Mesendoderm (in vitro differentiated cells): ENCODE results near the gene SIAH2. TPM values are rescaled to one million over a fixed set of nuclear protein-coding genes. Genes with fewer than 3 reads are reported as not detected.

Experiments used
- DNase-seq: peaks from one replicate; pipeline ENCODE4 v3.0.0; 2013
- H2AK5ac ChIP-seq: 2 replicates; pipeline ENCODE4 v1.6.1; 2013; ENCODE audit warnings: low read length, inconsistent platforms
- H2BK120ac ChIP-seq: 2 replicates; pipeline ENCODE4 v1.6.1; 2013; ENCODE audit warnings: low read depth, mild to moderate bottlenecking, low read length, moderate library complexity, mixed read lengths
- H2BK15ac ChIP-seq: replicated peaks from 2 replicates; pipeline ENCODE4 v1.6.1; 2013; ENCODE audit warnings: low read depth, mild to moderate bottlenecking, moderate library complexity
- H2BK5ac ChIP-seq: 2 replicates; pipeline ENCODE4 v1.6.1; 2013; ENCODE audit warnings: low read length, inconsistent platforms
- H3K18ac ChIP-seq: 2 replicates; pipeline ENCODE4 v1.6.1; 2013; ENCODE audit warnings: mild to moderate bottlenecking, low read length, mixed read lengths
- H3K23ac ChIP-seq: one replicate; pipeline ENCODE4 v1.6.1; 2013; ENCODE audit warnings: low read length
- H3K27ac ChIP-seq: 2 replicates; pipeline ENCODE4 v1.5.1; 2013; ENCODE audit warnings: low read depth, mild to moderate bottlenecking, inconsistent platforms, low read length, moderate library complexity
- H3K27me3 ChIP-seq: 2 replicates; pipeline ENCODE4 v1.6.1; 2013; ENCODE audit warnings: low read length, control low read depth, mild to moderate bottlenecking, inconsistent platforms; ENCODE audit not compliant: insufficient read depth, poor library complexity
- H3K36me3 ChIP-seq: 2 replicates; pipeline ENCODE4 v1.6.1; 2013; ENCODE audit warnings: low read length, inconsistent platforms; ENCODE audit not compliant: control insufficient read depth, insufficient read depth
- H3K4ac ChIP-seq: one replicate; pipeline ENCODE4 v1.6.1; 2013; ENCODE audit warnings: low read depth, mild to moderate bottlenecking, low read length, moderate library complexity
- H3K4me1 ChIP-seq: 2 replicates; pipeline ENCODE4 v1.6.1; 2013; ENCODE audit warnings: low read depth, low read length, inconsistent platforms; ENCODE audit not compliant: control insufficient read depth
- H3K4me2 ChIP-seq: 2 replicates; pipeline ENCODE4 v1.6.1; 2013; ENCODE audit warnings: low read length
- H3K4me3 ChIP-seq: 2 replicates; pipeline ENCODE4 v1.5.1; 2013; ENCODE audit warnings: mild to moderate bottlenecking, low read length
- H3K56ac ChIP-seq: one replicate; pipeline ENCODE4 v1.6.1; 2013; ENCODE audit warnings: low read length
- H3K79me1 ChIP-seq: 2 replicates; pipeline ENCODE4 v1.6.1; 2013; ENCODE audit warnings: low read length, inconsistent platforms
- H3K79me2 ChIP-seq: 2 replicates; pipeline ENCODE4 v1.6.1; 2013; ENCODE audit warnings: mild to moderate bottlenecking, low read length; ENCODE audit not compliant: control insufficient read depth, insufficient read depth
- H3K9ac ChIP-seq: 2 replicates; pipeline ENCODE4 v1.6.1; 2013; ENCODE audit warnings: low read length, inconsistent platforms
- H4K5ac ChIP-seq: one replicate; pipeline ENCODE4 v1.6.1; 2013; ENCODE audit warnings: low read length
- H4K8ac ChIP-seq: one replicate; pipeline ENCODE4 v1.6.1; 2013; ENCODE audit warnings: low read depth, mild to moderate bottlenecking, control low read depth, low read length, moderate library complexity
- WGBS: extraction: QIAGEN DNeasy Blood & Tissue Kit; methylation state at CpG from one replicate; pipeline ENCODE4 v1.1.7; 2013; ENCODE audit warnings: low lambda C conversion rate, missing lambda C conversion rate; ENCODE audit not compliant: insufficient coverage; ENCODE audit errors: extremely low coverage; 5-methylcytosine and 5-hydroxymethylcytosine counted together
- polyA plus RNA-seq, 2 experiments: library from polyadenylated mRNA; stranded (reverse); fragments of 200-250 nt; gene quantifications; one replicate each; pipeline ENCODE4 v1.2.3, GENCODE V29; 2013

SIAH2 gene
- 26.5 TPM for polyA plus RNA-seq (2013, experiment 1 of 2)
- 27.3 TPM for polyA plus RNA-seq (2013, experiment 2 of 2)

- Histone ChIP-seq H3K18ac (peak within 1 kb of the TSS; percentile 92), H3K27me3 (no peaks in the 10 kb centered on the region), H3K9ac (peak within 1 kb of the TSS; percentile 87), H3K4me3 (peak within 1 kb of the TSS; percentile 83), H2BK15ac (no peak within 1 kb of the TSS), H2AK5ac (no peak within 1 kb of the TSS), H3K79me2 (peaks cover 11% of the 10 kb centered on the region), H3K23ac (peak within 1 kb of the TSS; percentile 6), H3K56ac (peak within 1 kb of the TSS; percentile 92), H3K79me1 (peaks cover 7% of the 10 kb centered on the region), H4K8ac (no peak within 1 kb of the TSS), H2BK5ac (peak within 1 kb of the TSS; percentile 76), H3K4me1 (peaks cover 10% of the 10 kb centered on the region), H3K27ac (peak within 1 kb of the TSS; percentile 67), H3K4me2 (peak within 1 kb of the TSS; percentile 91), H3K4ac (peak within 1 kb of the TSS; percentile 74), H3K36me3 (no peaks in the 10 kb centered on the region), H4K5ac (no peak within 1 kb of the TSS), H2BK120ac (no peak within 1 kb of the TSS)
- no CpG with 5 or more reads among the region's 70 CpGs for WGBS
- DNase-seq: peak; percentile 91
Measured at GRCh38 chr3:150763122-150763840, at the start of gene SIAH2. TSS of gene SIAH2 (minus strand) at chr3:150763169. CDS start at chr3:150762849, 320 bp downstream.

- H3K4me2 ChIP-seq: no peak overlapping the region
- no peak overlapping the region for H2BK5ac ChIP-seq
- H2AK5ac ChIP-seq: no peak overlapping the region
- no peak overlapping the region for H3K4me3 ChIP-seq
- H3K18ac ChIP-seq: no peak overlapping the region
- no peak overlapping the region for H3K9ac ChIP-seq
- H3K27me3 ChIP-seq: no peaks in the 10 kb centered on the region
- H3K4ac ChIP-seq: no peak overlapping the region
- H4K8ac ChIP-seq: no peak overlapping the region
- no peaks in the 10 kb centered on the region for H3K79me2 ChIP-seq
- no peak overlapping the region for H3K56ac ChIP-seq
- H4K5ac ChIP-seq: no peak overlapping the region
- no peak for DNase-seq
- no peak overlapping the region for H2BK120ac ChIP-seq
- no CpG with 5 or more reads among the region's 5 CpGs for WGBS
- no peaks in the 10 kb centered on the region for H3K79me1 ChIP-seq
- no peak overlapping the region for H3K27ac ChIP-seq
- H2BK15ac ChIP-seq: no peak overlapping the region
- H3K36me3 ChIP-seq: no peaks in the 10 kb centered on the region
- H3K4me1 ChIP-seq: no peaks in the 10 kb centered on the region
- no peak overlapping the region for H3K23ac ChIP-seq
Measured at GRCh38 chr3:150811984-150812383, 49.0 kb upstream of the SIAH2 start.

- H3K18ac ChIP-seq: no peak overlapping the region
- H4K8ac ChIP-seq: no peak overlapping the region
- H2BK5ac ChIP-seq: no peak overlapping the region
- H3K4me1 ChIP-seq: peaks cover 2% of the 10 kb centered on the region
- no peak overlapping the region for H3K23ac ChIP-seq
- no peaks in the 10 kb centered on the region for H3K27me3 ChIP-seq
- WGBS: no CpG with 5 or more reads among the region's 1 CpG
- H3K9ac ChIP-seq: no peak overlapping the region
- no peak overlapping the region for H3K4ac ChIP-seq
- no peak for DNase-seq
- no peak overlapping the region for H3K4me3 ChIP-seq
- no peak overlapping the region for H2BK120ac ChIP-seq
- H3K4me2 ChIP-seq: no peak overlapping the region
- H3K79me1 ChIP-seq: no peaks in the 10 kb centered on the region
- H4K5ac ChIP-seq: no peak overlapping the region
- no peak overlapping the region for H3K27ac ChIP-seq
- H2BK15ac ChIP-seq: no peak overlapping the region
- no peak overlapping the region for H2AK5ac ChIP-seq
- no peaks in the 10 kb centered on the region for H3K36me3 ChIP-seq
- H3K56ac ChIP-seq: no peak overlapping the region
- H3K79me2 ChIP-seq: no peaks in the 10 kb centered on the region
Measured at GRCh38 chr3:150810641-150811040, 47.7 kb upstream of the SIAH2 start.

GRCh38 chr3:150806185-150806835, 43.3 kb upstream of the SIAH2 start:
- no peak overlapping the region for H2AK5ac ChIP-seq
- no peak overlapping the region for H3K27ac ChIP-seq
- no peak overlapping the region for H4K5ac ChIP-seq
- H3K18ac ChIP-seq: no peak overlapping the region
- peak; percentile 77 for DNase-seq
- H2BK120ac ChIP-seq: no peak overlapping the region
- no peak overlapping the region for H3K23ac ChIP-seq
- H3K56ac ChIP-seq: no peak overlapping the region
- H3K4me3 ChIP-seq: no peak overlapping the region
- no peaks in the 10 kb centered on the region for H3K79me1 ChIP-seq
- WGBS: no CpG with 5 or more reads among the region's 5 CpGs
- no peak overlapping the region for H2BK5ac ChIP-seq
- no peak overlapping the region for H3K4ac ChIP-seq
- no peak overlapping the region for H4K8ac ChIP-seq
- H3K27me3 ChIP-seq: no peaks in the 10 kb centered on the region
- H3K4me2 ChIP-seq: no peak overlapping the region
- H3K9ac ChIP-seq: no peak overlapping the region
- H3K36me3 ChIP-seq: no peaks in the 10 kb centered on the region
- H3K79me2 ChIP-seq: no peaks in the 10 kb centered on the region
- H2BK15ac ChIP-seq: no peak overlapping the region
- H3K4me1 ChIP-seq: peaks cover 4% of the 10 kb centered on the region

- no CpG with 5 or more reads among the region's 2 CpGs for WGBS
- Histone ChIP-seq H2BK120ac (no peak overlapping the region), H2BK5ac (no peak overlapping the region), H4K8ac (no peak overlapping the region), H3K36me3 (no peaks in the 10 kb centered on the region), H3K4me1 (peaks cover 4% of the 10 kb centered on the region), H2BK15ac (no peak overlapping the region), H4K5ac (no peak overlapping the region), H3K4me2 (no peak overlapping the region), H3K27me3 (no peaks in the 10 kb centered on the region), H3K23ac (no peak overlapping the region), H3K56ac (no peak overlapping the region), H3K9ac (no peak overlapping the region), H3K4me3 (no peak overlapping the region), H2AK5ac (no peak overlapping the region), H3K18ac (peak overlapping the region; percentile 47), H3K79me2 (no peaks in the 10 kb centered on the region), H3K79me1 (no peaks in the 10 kb centered on the region), H3K4ac (peak overlapping the region; percentile 29), H3K27ac (no peak overlapping the region)
- no peak for DNase-seq
Measured at GRCh38 chr3:150805354-150805753, 42.4 kb upstream of the SIAH2 start.
